CD4-positive, alpha-beta T cell treated with Interleukin-15 for 4 hours (primary cell): ENCODE measurements around the gene CCDC116.
"Not testable (repeated sequence)": the region's sequence is repeated elsewhere in the genome, so short reads cannot be mapped to it uniquely, and the experiment has no call there.

ENCODE experiments used
- DNase-seq: peaks from one replicate; pipeline ENCODE4 v3.0.0-alpha.2; 2020; ENCODE audit warnings: low spot score

The CCDC116 gene

DNA sequence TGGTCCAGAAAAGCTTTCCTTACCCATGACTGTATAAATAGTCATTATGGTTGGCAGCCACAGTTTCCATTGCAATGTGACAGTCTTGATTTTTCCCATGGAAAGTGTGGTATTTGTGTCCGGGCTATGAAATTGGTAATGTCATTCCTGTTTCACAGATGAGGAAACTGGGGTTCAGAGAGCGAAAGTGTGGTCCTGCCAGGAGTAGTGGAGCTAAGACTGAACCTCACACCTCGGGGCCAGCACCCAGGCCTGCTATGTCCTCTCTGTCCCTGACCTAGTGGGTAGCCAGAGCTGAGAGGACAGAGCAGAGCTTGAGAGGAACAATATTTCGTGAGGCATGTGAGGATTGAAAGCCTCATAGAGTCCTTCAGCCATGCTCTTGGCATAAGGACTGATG, 1.5 kb upstream of the CCDC116 start:
- DNase-seq = no peak

DNA sequence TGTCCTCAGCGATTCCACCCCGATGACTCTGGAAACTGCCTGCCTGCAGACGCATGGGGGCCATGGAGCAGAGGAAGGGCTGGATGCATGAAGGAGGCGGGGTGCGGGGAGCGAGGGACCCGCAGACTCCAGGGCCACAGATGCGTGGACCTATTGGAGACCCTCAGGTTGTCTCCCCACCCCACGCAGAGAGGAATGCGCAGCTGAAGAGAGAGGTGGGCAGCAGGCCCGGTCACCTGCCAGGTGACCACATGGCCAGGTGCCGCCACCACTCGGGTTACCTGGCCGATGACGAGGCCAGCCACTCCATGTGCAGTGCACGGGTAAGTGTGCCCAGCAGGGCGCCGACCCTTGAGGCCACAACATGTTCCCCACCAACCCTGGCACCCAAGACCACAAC, 371 bp downstream of the CCDC116 start:
- no peak for DNase-seq

DNA sequence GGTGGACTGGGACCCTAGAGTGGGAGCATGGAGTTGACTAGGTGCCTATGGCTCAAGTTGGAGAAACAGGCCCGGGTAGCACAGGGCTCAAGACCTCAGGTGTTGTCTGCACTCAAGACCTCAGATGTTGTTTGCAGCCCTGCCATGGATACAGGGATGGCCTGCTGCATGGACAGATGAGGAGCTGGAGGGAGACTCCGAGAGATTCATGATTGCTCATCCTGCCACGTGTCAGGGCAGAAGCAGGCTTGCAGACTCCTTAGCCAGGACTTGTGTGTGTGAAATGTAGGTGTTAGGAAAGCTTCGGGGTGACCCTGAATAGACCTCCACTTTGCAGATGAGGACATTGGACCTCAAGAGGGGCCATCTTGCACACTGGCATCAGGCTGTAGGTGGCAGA, 921 bp downstream of the CCDC116 start:
- no peak for DNase-seq

DNA sequence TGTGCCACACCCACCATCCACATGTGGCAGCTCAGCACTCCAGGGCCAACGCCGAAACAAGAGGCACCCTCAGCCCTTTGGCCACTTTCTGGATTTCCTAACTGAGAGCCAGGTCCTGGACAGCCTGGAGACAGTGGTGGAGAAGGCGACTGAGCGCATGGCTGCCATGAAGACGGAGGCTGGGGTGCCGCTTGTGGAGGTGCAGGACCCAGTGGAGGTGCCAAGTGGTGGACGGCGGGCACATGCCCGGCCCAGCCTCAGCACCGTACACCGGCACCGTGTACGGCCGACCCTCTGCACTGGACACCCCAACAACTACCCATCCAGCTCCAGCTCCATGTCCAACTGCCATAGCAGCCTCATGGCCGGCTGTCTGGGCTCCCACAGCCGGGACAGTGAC, 1.5 kb downstream of the CCDC116 start:
- DNase-seq = no peak

DNA sequence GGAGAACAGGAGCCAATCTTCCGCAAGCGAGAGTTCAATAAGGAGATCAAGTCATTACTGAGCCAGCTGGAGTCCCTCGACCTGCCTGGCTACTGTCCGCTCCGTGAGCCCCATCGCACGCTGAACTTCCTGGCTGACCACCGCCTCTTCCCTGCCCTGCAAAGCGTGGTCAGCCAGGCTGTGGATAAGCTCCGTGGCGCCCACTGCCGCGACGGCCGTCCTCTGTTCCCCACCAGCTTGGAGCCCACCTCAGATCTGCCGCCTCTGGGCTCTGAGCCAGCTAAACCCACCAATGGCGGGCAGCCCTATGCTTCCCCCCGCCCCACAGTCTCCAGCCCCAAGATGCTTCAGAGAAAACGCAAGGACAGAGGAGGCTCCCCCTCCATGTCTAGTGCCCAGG, 2.3 kb downstream of the CCDC116 start:
- no peak for DNase-seq

DNA sequence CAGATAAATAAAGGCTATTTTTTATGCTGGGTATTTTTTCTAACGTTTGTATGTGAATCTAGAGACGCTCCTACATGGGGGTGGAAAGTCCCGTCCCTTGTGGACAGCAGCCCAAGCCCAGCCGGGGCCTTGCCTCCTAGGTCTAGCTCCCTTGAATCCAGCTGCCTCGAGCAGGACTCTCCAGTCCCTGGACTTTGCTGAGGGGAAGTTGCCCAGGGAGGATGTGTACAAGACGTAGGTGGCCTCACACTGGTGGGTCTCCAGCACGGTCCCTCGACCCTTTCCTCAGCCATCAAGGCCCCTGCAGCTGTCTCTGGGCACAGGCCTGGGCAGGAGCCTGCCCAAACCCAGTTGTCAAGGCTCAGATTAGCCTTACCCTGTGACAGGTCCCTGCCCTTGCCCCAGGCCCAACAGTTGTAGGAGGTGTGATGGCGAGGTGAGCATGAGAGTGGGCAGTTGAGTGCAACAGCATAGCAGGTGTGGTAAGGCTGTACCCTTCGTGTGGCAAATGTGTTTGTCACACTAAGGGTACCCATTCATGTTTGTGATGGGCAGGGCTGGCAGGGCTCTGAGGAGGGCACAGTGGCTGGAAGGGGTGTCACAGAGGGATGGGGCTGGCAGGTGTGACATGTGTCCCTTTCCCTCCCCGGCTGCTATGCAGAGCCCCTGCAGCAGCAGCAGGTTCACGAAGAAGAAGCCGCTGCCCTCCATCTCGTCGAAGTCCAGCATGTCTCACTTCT, 3.4 kb downstream of the CCDC116 start:
- no peak for DNase-seq

DNA sequence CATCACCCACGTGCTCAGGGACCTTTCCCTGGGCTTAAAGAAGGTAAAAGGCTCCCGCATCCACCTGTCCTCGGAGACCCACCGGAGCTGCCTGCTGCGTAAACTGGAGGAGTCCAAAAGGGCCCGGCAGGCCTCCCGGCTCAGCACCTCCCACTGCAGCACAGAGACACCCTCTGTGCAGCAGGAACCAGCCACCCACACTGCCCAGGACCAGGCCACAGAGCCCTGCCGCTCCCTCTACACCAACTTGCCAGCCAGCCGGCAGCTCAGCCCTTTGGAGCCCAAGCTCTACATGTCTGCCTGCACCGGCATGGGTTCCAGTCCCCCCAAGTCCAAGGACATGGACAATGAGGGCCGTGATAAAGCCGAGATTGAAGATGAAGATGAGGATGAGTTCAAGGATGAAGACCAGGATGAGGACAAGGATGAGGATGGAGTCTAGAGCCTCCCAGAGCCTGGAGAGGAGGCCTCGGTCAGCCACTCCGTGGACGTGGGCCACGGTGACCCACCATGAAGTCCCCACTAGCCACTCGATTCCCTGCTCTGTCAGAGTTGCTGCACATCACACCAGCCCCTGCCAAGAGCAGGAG, 4.2 kb downstream of the CCDC116 start:
- no peak for DNase-seq

DNA sequence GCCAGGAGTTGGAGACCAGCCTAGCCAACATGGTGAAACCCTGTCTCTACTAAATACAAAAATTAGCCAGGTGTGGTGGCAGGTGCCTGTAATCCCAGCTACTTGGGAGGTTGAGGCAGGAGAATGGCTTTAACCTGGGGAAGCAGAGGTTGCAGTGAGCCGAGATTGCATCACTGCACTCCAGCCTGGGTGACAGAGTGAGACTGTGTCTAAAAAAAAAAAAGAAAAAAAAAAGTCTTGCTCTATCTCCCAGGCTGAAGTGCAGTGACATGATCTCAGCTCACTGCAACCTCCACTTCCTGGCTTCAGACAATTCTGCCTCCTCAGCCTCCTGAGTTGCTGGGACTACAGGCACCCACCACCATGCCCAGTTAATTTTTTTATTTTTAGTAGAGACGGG, 4.9 kb downstream of the CCDC116 start:
- not testable (repeated sequence) for DNase-seq

DNA sequence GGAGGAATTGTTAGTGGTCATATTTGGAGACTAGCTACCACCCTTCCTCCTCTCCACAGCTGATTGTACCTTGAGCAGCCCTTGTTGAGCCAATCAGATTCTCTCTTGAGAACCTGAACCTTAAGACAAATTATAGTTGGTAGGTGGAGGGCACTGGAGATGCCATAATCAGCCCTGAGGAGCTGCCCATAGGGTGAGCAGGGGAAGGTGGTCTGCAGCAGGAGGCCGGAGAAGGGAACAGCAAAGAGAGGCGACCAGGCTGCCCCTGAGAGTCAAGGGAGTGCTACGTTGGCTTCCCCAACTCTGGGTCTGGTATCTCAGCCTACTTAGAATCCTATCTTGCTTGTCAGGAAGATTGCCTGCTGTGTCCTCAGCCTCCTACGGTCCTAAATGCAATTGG, 6.8 kb downstream of the CCDC116 start:
- DNase-seq = no peak

DNA sequence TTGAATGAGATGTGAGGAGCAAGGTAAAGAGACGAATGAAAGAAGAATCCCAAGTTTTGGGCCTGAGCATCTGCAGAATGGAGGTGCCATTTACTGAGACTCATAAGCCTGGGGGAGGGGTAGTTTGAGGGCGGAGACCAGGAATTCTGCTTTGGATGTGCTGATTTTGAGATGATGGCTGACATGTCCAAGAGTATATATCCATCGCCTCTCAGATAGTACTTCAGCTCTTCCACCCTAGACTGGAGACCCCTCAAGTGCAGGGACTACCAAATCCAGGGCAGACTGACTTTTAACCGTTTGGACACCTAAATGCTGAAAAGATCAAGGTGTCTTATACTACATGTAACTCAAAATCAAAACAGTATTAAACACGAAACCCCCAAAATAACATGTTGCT, 8.2 kb downstream of the CCDC116 start:
- no peak for DNase-seq

DNA sequence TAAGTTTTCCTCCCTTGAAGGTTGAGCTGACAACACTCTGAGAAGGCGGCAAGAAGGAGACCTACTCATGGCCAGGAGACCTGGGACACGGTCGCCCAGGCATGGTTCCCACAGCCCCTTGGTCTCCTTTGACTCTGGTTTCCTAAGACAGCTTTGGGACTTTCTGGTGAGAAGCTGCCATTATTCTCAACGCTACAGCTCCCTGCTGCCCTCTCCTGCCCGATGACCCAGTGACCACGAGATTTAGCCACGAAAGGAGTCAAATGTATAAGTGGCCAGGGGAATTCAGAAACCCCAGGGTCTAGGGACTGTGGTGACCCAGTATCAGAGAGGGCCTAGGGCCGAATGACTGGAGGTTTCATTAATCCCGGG, 8.8 kb downstream of the CCDC116 start:
- DNase-seq = no peak

DNA sequence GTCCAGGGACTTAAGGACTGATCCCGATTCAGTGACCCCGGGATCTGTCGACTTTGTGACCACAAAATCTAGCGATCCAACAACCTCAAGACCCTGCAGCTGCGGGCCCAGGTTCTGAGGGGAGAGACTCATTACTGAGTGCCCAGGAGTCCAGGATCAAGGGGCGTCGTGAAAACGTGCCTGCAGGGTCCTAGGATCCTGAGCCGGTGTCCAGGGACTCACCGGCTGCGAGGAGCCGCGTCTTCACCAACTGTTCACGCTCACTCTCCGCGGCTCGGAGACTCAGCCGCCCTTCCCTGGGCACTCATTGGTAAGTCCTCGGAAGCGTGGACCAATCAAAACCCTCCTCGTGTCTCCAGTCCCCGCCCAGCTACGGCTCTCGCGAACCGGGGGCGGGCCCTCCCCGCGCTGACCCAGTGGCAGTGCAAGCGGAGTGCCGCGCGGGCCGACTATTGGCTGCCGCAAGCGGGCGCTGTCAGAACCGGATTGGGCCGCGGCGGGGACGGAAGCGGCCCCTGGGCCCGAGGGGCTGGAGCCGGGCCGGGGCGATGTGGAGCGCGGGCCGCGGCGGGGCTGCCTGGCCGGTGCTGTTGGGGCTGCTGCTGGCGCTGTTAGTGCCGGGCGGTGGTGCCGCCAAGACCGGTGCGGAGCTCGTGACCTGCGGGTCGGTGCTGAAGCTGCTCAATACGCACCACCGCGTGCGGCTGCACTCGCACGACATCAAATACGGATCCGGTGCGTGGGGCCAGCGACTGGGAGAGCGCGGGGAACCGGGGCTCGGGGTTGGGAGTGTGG, 9.4 kb downstream of the CCDC116 start, which contains the start of gene SDF2L1:
Gene SDF2L1, plus strand, starts transcription at position 514 of the 795 bp plus-strand sequence. Its CDS starts 35 bp downstream, at position 549.
- peak; percentile 99 for DNase-seq

DNA sequence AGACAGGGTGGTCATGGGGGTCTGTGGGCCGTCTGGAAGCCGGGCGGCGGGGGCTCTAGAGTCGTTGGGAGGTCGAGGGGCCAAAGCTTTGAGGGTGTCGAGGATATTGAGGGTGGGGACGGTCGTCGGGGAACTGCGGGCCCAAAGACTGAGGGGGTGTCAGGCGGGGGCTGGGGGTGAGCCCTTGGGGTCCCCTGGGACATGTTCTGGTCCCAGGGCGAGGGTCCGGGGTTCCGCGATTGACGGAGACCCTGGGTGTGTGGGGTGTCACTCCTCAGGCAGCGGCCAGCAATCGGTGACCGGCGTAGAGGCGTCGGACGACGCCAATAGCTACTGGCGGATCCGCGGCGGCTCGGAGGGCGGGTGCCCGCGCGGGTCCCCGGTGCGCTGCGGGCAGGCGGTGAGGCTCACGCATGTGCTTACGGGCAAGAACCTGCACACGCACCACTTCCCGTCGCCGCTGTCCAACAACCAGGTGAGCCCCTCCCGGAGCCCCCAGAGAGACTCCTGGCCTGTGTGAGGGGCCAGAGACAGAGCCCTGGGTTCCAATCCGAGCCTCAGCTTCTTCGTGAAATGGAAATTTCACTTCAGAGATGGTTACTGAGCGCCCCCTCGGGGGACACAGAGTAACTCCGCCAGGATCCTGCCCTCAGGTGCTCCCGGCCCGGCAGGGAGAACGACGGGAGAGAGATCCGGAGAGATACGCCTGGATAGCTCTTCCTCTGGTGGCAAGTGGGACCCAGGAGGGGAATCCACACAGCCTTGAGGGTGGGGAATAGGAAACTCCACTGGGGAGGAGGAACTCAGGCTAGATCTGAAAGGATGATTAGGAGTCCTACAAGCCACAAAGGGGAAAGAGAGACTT, 10.3 kb downstream of the CCDC116 start:
- DNase-seq = peak; percentile 61

DNA sequence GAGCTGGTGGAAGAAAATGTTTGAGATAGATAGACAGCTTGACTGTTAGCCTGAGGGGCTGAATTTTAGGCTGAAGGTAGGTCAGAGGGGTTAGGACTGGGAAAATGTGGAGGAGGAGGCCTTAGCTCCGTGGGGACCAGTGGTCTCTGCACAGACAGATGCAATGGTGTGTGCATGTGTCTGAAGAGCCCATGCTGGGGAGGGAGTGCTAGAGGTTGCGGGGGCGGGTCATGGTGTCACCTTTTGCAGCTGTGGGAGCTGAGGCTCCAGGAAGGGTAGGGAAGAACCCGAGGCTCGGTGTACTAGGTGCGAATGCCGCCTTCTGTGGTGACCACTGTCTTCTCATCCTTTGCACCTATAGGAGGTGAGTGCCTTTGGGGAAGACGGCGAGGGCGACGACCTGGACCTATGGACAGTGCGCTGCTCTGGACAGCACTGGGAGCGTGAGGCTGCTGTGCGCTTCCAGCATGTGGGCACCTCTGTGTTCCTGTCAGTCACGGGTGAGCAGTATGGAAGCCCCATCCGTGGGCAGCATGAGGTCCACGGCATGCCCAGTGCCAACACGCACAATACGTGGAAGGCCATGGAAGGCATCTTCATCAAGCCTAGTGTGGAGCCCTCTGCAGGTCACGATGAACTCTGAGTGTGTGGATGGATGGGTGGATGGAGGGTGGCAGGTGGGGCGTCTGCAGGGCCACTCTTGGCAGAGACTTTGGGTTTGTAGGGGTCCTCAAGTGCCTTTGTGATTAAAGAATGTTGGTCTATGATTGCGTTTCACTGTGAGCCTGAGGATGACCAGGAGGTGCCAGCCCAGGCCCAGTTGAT, 11.2 kb downstream of the CCDC116 start:
- DNase-seq = no peak

DNA sequence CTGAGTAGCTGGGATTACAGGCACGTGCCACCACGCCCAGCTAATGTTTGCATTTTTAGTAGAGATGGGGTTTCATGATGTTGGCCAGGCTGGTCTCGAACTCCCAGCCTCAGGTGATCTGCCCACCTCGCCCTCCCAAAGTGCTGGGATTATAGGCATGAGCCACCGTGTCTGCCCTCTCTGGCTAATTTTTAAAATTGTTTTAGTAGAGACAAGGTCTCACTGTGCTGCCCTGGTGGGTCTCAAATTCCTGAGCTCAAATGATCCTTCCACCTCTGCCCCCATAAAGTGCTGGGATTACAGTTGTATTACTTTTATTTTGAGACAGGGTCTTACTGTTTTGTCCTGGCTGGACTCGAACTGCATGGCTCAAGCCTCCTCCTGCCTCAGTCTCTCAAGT, 13.0 kb downstream of the CCDC116 start:
- not testable (repeated sequence) for DNase-seq

DNA sequence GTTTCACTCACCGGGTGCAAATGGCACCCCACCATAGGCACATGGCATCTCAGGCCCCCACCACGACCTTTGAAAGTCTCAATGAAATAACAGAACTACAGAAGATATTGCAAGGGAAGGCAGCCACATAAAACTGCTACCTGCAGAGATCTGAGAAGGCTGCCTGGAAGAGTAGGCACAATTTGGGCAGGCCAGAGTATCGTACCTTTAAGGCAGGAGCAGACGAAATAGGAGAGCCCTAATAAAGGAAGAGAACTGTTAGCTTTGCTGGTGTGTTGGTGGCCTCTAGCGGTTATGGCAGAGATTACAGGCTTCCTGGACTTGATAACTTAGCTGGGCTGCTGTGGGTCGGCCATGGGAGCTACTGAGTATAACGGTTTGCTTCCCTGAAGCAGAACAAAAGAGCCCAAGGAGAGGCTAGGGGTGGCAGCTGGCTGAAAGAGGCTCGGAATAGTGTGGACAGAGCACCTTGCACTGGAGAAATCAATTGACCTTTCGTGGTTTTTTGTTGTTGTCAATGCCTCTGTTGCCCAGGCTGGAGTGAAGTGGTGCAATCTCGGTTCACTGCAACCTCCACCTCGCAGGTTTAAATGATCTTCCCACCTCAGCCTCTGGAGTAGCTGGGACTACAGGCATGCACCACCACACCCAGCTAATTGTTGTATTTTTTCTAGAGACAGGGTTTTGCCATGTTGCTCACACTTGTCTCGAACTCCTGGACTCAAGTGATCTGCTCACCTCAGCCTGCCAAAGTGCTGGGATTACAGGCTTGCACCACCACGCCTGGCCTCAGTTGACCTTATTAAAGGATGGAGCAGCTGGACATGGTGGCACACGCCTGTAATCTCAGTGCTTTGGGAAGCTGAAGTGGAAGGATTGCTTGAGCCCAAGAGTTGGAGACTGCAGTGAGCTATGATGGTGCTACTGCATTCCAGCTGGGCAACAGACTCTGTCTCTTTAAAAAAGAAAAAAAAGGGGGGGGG, 14.3 kb downstream of the CCDC116 start:
- peak; percentile 85 for DNase-seq

DNA sequence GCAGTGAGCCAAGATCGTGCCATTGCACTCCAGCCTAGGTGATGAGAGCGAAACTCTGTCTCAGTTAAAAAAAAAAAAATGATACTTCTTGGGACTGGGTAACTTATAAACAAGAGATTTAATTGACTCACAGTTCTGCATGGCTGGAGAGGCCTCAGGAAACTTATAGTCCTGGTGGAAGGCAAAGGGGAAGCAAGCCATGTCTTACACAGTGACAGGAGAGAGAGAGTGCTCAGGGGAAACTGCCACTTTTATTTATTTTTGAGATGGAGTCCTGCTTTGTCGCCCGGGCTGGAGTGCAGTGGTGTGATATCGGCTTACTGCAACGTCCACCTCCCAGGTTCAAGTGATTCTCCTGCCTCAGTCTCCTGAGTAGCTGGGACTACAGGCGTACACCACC, 17.7 kb downstream of the CCDC116 start:
- DNase-seq = no peak

DNA sequence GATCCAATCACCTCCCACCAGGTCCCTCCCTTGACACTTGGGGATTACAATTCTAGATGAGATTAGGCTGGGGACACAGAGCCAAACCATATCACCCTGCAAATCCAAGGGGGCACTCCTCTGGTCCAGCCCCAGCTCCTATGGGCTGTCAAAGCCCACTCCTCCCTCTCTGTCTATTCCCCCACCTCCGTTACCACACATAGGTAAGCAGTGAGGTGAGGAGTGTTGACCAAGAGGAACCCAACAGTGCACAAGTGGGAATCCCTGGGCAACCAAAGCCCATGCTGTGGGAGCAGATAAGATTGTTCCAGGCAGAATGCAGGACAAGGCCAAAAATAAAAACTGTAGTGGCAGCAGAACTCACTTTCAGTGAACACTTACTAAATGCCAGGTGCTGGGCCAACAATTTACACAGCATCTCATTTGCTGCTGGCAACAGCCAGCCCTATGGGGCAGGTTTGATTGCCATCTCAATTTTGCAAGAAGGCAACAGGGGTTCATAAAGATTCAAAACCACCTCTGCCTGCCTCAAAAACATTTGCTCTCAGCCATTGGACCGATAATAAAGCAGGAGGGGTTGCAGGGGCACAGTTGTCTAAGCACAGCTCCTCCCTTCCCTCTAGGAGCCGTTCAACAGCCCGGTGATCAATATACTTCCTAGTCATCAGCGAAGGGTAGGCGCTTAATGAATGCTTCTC, 18.4 kb downstream of the CCDC116 start:
- DNase-seq = no peak

DNA sequence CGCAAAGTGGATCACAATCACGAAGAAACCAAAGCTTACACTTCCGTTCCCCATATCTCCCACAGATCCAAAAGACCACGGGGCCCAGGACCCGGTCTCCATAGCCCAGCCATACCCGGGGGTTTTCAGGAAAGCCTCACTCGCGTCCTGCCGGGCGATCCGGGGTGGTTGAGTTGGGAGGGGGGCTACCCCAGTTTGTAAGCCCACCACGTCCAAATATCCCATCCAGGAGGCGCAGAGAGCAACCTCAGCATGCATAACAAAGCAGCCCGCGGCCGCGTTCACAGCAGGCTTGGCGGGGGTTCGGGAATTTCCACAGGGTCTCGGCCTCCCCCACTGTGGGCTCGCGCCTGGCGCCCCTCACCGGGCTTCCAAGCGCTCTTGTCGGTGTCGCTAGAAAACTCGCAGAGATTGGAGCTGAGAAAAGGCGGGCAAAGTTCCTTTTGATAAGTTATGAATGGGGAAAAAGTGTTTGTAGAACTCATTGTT, 19.0 kb downstream of the CCDC116 start:
- DNase-seq = no peak
